Urinary bladder (tissue), 4 donors: Measurements from ENCODE around the gene CXorf49B. TPM values are rescaled to one million over a fixed set of nuclear protein-coding genes. Genes with fewer than 3 reads are reported as not detected.
"Not testable (repeated sequence)": the region's sequence is repeated elsewhere in the genome, so short reads cannot be mapped to it uniquely, and the experiment has no call there.

ENCODE experiments used
- DNase-seq: peaks from one replicate; pipeline ENCODE4 v3.0.0-alpha.2; 2015; ENCODE audit errors: extremely low spot score
- H3K27ac ChIP-seq: one replicate; pipeline ENCODE4 v1.5.1; 2013; ENCODE audit warnings: low read depth, mild to moderate bottlenecking, moderate library complexity
- H3K36me3 ChIP-seq: one replicate; pipeline ENCODE4 v1.6.1; 2013; ENCODE audit warnings: mild to moderate bottlenecking, moderate library complexity; ENCODE audit not compliant: insufficient read depth
- H3K4me1 ChIP-seq: one replicate; pipeline ENCODE4 v1.6.1; 2013; ENCODE audit warnings: mild to moderate bottlenecking, moderate library complexity; ENCODE audit not compliant: insufficient read depth
- H3K4me3 ChIP-seq: one replicate; pipeline ENCODE4 v1.5.1; 2013; ENCODE audit warnings: low read depth, low read length
- WGBS: extraction: QIAGEN DNeasy Blood & Tissue Kit; methylation state at CpG from one replicate; pipeline ENCODE4 v1.1.7; 2013; 5-methylcytosine and 5-hydroxymethylcytosine counted together
- polyA plus RNA-seq: library from polyadenylated mRNA; stranded (reverse); fragments of 200-250 nt; gene quantifications from one replicate; pipeline ENCODE4 v1.2.3, GENCODE V29; 2013
- small RNA-seq: library from RNA; depleted of rRNA; stranded (forward); fragments of <200 nt; gene quantifications from one replicate; pipeline ENCODE3, GENCODE V24; 2014
- total RNA-seq: library from RNA; depleted of rRNA; stranded (reverse); fragments of >200 nt; gene quantifications from one replicate; pipeline ENCODE4 v1.2.3, GENCODE V29; 2014
- donor health status: healthy with polysubstance abuse.
- donor health status: healthy.

Gene CXorf49B
- total and polyA plus RNA-seq, 2 donors, result not detected

DNA sequence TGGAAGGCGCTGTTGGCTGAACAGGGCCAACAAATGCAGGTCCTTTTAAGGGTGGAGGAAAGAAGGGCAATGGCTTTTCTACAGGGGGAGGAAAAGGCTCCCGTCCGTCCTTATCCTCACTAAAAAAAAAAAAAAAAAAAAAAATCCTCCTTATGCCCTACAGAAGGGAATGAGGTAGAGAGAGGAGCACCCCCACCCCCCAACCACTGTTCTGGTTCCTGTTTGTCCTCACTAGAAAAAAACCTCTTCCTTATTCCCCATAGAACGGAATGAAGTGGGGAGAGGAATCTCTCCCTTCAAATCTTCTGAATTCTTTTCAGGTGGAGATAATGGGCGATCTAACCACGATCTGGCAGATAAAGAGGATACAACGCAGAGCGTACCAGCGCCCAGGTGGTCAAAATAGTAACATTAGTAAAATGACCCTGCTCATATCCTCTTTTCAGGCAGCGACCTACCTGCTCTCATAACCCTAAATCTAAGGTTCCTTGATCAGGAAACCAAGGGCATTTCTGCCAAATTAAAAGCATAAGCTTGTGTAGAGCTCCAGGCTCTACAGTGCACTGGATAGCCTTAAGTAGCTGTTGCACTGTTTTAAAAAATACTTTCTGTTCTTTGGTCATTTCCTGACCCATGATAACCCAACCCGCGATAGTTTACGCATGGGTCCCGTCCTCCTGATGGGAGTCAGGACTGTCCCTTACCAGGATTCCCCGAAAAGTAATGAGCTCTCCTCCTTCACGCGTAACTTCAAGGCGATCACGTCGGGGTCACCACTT is 20.6 kb downstream of the CXorf49B start:
- H3K27ac ChIP-seq, H3K36me3 ChIP-seq, H3K4me3 ChIP-seq, H3K4me1 ChIP-seq, DNase-seq: not testable (repeated sequence)
- WGBS, result no CpG with 5 or more reads among the region's 20 CpGs

DNA sequence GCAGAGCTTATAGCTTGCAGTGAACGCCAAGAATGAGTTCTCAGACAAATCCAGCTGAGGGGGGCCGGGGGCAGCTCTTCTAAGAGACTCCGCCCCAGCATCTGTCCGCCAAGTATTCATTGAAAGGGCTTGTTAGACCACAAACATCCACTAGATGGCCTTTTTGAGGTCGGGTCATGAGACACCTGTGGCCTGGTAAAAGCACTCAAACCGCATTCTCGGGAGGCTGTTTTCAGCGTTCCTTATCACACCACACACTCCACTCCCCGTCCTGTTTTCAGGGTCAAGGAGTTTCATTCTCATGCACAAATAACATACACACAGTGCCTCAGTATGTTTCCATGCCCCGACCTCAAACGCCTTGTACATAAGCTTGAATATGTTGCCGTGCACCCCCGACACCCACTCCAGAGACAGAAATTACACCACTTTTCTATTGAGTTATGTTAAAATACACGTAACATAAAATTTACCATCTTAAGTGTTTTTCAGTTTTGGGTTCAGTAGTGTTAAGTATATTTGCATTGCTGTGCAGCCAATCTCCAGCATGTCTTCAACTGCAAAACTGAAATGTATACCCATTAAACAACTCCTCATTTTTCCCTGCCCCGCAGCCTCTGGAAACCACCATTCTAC is 21.3 kb downstream of the CXorf49B start:
- not testable (repeated sequence) for DNase-seq, H3K4me1 ChIP-seq, H3K36me3 ChIP-seq, H3K27ac ChIP-seq, H3K4me3 ChIP-seq
- no CpG with 5 or more reads among the region's 15 CpGs for WGBS

DNA sequence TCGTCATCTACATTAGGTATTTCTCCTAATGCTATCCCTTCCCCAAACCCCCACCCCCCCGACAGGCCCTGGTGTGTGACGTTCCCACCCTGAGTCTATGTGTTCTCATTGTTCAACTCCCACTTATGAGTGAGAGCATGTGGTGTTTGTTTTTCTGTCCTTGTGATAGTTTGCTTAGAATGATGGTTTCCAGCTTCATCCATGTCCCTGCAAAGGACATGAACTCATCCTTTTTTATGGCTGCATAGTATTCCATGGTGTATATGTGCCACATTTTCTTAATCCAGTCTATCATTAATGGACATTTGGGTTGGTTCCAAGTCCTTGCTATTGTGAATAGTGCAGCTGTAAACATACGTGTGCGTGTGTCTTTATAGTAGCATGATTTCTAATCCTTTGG is 43.3 kb downstream of the CXorf49B start:
- H3K36me3 ChIP-seq, H3K4me3 ChIP-seq, H3K27ac ChIP-seq, DNase-seq, H3K4me1 ChIP-seq: not testable (repeated sequence)
- WGBS, result 82% methylated on average over 5 of the region's 5 CpGs

DNA sequence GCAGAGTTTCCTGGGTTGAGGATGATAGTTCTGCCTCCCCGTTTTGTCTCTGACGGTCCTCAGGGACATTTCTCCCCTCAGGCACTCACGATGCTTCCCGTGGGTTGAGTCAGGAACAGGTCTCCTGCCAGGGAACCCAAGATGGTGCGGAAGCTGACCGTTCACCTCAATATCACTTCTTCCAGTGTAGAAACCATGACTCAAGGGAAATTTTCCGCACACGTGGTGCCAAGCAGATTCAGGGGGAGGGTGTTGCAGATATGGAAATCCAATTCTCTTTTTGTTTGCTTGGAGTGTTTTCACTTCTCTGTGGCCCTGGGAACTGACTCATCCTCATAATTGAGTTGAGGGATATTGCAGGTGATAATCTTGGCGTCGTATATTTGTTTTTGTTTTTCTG is 46.7 kb downstream of the CXorf49B start:
- Histone ChIP-seq H3K36me3 (no peaks in the 10 kb centered on the region), H3K4me1 (no peaks in the 10 kb centered on the region), H3K4me3 (no peak overlapping the region), H3K27ac (no peak overlapping the region)
- no peak for DNase-seq
- WGBS, result 66% methylated on average over 10 of the region's 10 CpGs

DNA sequence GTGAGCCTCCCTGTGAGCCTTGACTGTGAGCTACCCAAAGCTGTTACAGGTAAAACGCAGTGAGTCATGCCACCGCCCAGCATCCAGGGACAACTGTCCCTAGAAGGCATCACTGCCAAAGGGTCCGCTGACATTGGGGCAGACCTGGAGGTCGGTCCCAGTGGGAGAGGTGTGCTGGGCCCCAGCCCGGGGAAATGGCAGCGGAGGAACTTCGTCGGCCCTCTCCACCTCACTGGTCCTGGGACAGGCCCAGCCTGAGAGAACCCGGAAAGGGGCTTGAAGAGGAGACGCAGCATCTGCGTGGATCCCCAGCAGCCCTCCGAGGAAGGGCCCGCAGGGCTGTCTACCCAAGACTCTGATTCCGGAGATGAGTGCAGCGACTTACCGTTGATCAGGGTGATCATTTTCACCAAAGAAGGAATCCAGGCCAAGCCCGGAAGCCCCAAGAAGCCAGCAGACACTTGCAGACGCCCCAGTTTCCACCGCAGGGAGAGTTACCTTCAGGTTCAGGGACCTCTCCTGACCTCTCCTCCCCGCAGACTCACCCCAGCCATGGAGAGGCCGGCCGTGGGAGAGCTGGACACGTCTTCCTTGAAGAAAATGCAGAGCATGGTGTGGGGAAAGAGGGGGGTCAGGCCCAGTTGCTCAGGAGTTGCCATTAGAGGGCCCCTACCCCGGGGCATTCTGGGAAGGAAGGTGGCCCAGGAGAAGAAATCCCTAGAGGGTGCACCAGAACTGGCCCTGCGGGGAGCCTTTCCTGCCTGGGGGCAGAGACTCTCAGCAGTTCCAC is 51.2 kb downstream of the CXorf49B start:
- 89% methylated on average over 25 of the region's 25 CpGs for WGBS
- no peaks in the 10 kb centered on the region for H3K36me3 ChIP-seq

DNA sequence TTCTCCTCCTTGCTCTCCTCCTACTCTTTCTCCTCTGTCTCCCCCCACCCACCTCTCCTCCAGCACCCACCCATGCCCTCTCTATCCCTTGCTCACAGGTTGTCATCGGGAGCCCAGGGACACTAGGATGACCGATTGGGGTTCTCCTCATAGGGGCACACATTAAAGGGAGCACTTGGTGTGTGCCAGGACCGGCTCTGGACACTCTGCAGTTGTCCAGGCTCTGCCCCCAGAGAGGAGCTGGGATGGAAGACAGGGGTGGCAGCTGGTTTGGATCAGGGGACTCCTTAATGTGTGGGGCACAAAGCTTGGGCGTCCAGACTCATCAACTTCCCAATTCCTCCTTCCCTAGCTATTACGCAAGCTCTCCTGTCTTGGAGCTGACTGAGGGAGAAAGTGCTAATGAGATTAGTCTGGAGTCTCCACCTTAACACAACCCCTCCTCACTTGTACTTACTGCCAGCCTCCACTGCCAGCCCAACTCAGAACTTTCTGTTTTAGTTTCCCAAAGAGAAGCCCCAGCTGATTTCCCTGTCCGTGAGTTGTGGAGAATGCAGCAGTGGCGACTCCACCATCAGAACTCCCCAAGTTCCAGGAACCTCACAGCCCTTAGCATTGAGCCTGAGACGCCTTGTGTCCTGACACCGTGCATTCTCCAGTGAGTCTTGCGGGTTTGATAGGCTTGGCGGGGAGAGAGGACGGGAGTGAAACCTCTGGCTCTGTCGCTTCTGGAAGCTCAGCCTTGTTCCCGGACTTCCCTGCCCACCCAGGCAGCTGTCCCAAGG is 52.2 kb downstream of the CXorf49B start:
- no peak overlapping the region for H3K4me3 ChIP-seq
- 75% methylated on average over 14 of the region's 14 CpGs for WGBS
- H3K4me1 ChIP-seq, result no peaks in the 10 kb centered on the region
- H3K36me3 ChIP-seq, result no peaks in the 10 kb centered on the region
- H3K27ac ChIP-seq, result no peak overlapping the region
- DNase-seq, result no peak

More for the DNA sequence above, 51.2 kb downstream of the CXorf49B start:
- no peak overlapping the region for H3K27ac ChIP-seq
- no peaks in the 10 kb centered on the region for H3K4me1 ChIP-seq
- H3K4me3 ChIP-seq, result no peak overlapping the region
- DNase-seq, result no peak

DNA sequence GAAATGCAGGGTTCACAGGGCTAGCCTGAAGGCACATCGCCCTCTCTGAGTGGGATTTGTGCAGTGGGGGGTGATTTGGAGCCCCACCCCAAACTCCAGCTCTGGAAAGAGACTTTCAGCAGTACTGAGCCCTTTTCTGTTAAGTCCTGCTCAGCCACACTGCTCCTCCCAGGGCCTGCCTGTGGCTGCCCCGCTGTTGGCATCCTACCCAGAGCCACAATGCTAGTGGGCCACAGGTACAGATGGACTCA is 52.7 kb downstream of the CXorf49B start:
- H3K27ac ChIP-seq, result no peak overlapping the region
- H3K4me1 ChIP-seq, result no peaks in the 10 kb centered on the region
- WGBS, result 69% methylated on average over 2 of the region's 2 CpGs
- H3K4me3 ChIP-seq, result no peak overlapping the region
- no peaks in the 10 kb centered on the region for H3K36me3 ChIP-seq
- no peak for DNase-seq

Small RNAs within 50 kb of the gene (small RNA-seq; reads per million reads assigned to genes)
- gene BX276092.1 (not detected), gene BX276092.6 (not detected), gene BX276092.8 (not detected)

Other genes with a start within 250 kb of the CXorf49B start
- gene OGT, start 230.2 kb upstream of the CXorf49B start, total RNA-seq, result 221 TPM
- 37.3 TPM for gene OGT, start 230.2 kb upstream of the CXorf49B start, polyA plus RNA-seq
- gene GCNA, start 184.9 kb upstream of the CXorf49B start, total RNA-seq, result 3.0 TPM
- 0.82 TPM for gene GCNA, start 184.9 kb upstream of the CXorf49B start, polyA plus RNA-seq
- gene CXCR3, start 144.8 kb upstream of the CXorf49B start, total RNA-seq, result not detected
- 0.28 TPM for gene CXCR3, start 144.8 kb upstream of the CXorf49B start, polyA plus RNA-seq
- not detected for gene CXorf49, start 45.1 kb upstream of the CXorf49B start, total RNA-seq
- not detected for gene CXorf49, start 45.1 kb upstream of the CXorf49B start, polyA plus RNA-seq
- 14.4 TPM for gene NHSL2, start 147.5 kb downstream of the CXorf49B start, total RNA-seq
- 9.7 TPM for gene NHSL2, start 147.5 kb downstream of the CXorf49B start, polyA plus RNA-seq